ENCODE results near the gene GGT6.

DNA sequence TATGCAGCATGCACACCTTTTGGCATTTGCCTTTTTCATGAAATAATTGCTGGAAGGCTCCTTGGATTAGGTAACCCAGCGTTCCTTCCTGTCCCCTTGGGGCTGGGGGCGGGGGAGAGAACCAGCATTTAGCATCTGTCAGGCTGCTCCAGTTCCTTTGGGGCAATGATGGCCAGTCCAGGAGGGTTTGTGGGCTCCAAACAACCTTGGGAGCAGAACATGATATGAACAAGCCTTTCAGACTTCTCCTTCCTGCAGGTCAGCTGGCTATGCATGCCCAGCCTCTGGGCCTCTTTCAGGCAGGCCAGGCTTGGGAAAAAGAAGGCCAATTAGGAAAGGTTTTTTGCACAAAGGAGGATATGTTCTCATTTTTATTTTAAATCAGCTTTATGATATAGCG lies 22.8 kb upstream of the GGT6 start:
- TF ChIP-seq, protein P1, sequence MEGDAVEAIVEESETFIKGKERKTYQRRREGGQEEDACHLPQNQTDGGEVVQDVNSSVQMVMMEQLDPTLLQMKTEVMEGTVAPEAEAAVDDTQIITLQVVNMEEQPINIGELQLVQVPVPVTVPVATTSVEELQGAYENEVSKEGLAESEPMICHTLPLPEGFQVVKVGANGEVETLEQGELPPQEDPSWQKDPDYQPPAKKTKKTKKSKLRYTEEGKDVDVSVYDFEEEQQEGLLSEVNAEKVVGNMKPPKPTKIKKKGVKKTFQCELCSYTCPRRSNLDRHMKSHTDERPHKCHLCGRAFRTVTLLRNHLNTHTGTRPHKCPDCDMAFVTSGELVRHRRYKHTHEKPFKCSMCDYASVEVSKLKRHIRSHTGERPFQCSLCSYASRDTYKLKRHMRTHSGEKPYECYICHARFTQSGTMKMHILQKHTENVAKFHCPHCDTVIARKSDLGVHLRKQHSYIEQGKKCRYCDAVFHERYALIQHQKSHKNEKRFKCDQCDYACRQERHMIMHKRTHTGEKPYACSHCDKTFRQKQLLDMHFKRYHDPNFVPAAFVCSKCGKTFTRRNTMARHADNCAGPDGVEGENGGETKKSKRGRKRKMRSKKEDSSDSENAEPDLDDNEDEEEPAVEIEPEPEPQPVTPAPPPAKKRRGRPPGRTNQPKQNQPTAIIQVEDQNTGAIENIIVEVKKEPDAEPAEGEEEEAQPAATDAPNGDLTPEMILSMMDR (IDR thresholded peaks at IDR 0.05): no peak
- TF ChIP-seq POLR2A (IDR thresholded peaks at IDR 0.05): no peak
